Measurements from ENCODE around the gene EPC1.

The EPC1 gene

DNA sequence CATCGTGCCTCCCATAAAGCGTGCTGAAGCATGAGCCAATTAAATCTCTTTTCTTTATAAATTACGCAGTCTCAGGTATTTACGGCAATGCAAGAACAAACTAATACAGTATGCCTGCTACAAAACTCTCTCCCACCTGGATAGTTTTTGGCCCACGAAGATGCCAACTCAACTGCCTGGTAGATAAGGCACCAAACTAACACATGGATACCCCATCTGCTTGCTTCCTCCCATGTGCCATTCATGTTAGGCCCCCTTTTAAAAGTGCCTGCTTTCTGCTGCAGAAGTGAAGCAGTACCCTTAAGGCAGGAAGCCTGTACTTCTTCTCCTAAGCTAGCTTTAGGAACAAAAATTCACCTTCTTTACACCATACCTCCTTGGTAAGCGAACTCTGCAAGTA lies 15.6 kb upstream of the EPC1 start:
- Histone ChIP-seq H3K27me3 (replicated peaks; ENCODE audit: insufficient read depth, low read length) (no peaks in the 10 kb centered on the region), H3F3A (ENCODE audit: insufficient read depth, low read length) (no peaks in the 10 kb centered on the region), H3K9ac (ENCODE audit: low read length) (no peak overlapping the region), H4K20me1 (ENCODE audit: insufficient read depth, low read length) (no peaks in the 10 kb centered on the region), H3K9me3 (replicated peaks; ENCODE audit: insufficient read depth, low read length) (no peaks in the 10 kb centered on the region), H3K9me2 (replicated peaks; ENCODE audit: insufficient read depth, low read length) (no peaks in the 10 kb centered on the region), H3K27ac (ENCODE audit: low read length) (no peak overlapping the region), H3K4me3 (ENCODE audit: low read length) (no peak overlapping the region), H3K4me2 (ENCODE audit: low read depth, low read length) (no peak overlapping the region), H2AFZ (ENCODE audit: low read length) (no peak overlapping the region), H3K79me2 (ENCODE audit: low read length) (peaks cover 75% of the 10 kb centered on the region), H3K36me3 (replicated peaks; ENCODE audit: insufficient read depth, low read length) (no peaks in the 10 kb centered on the region), H3K4me1 (ENCODE audit: low read length) (peaks cover 1% of the 10 kb centered on the region; the same call in 1 of the 2 replicates)
- no peak for DNase-seq
- TF ChIP-seq EZH2phosphoT487 (IDR thresholded peaks at IDR 0.05; ENCODE audit: low read length) (no peak), EZH2 (optimal IDR thresholded peaks at IDR 0.05; ENCODE audit: low read depth, low read length) (no peak)
- TF ChIP-seq, protein P1, sequence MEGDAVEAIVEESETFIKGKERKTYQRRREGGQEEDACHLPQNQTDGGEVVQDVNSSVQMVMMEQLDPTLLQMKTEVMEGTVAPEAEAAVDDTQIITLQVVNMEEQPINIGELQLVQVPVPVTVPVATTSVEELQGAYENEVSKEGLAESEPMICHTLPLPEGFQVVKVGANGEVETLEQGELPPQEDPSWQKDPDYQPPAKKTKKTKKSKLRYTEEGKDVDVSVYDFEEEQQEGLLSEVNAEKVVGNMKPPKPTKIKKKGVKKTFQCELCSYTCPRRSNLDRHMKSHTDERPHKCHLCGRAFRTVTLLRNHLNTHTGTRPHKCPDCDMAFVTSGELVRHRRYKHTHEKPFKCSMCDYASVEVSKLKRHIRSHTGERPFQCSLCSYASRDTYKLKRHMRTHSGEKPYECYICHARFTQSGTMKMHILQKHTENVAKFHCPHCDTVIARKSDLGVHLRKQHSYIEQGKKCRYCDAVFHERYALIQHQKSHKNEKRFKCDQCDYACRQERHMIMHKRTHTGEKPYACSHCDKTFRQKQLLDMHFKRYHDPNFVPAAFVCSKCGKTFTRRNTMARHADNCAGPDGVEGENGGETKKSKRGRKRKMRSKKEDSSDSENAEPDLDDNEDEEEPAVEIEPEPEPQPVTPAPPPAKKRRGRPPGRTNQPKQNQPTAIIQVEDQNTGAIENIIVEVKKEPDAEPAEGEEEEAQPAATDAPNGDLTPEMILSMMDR (IDR thresholded peaks at IDR 0.05; ENCODE audit: low read length): no peak

DNA sequence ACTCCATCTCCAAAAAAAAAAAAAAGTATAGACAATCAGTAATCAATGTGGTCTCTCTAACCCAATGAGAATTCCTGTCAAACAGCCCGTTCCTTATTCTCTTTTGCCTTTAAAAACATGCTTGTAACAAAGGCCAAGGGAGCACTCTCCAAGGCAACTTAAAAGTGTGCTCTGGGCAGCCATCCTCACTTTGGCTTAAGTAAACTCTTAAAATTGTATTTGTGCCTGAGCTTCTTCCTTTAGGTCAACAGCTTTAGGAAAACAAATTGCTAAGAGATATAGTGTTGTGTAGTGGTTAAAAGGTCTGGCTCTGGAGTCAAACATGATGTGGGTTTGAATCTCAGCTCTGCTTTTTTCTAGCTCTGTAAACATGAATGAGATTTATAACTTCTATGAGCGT lies 13.9 kb upstream of the EPC1 start:
- Histone ChIP-seq H3F3A (ENCODE audit: insufficient read depth, low read length) (no peaks in the 10 kb centered on the region), H3K27ac (ENCODE audit: low read length) (no peak overlapping the region), H3K79me2 (ENCODE audit: low read length) (peaks cover 75% of the 10 kb centered on the region), H3K4me2 (ENCODE audit: low read depth, low read length) (no peak overlapping the region), H3K9me2 (replicated peaks; ENCODE audit: insufficient read depth, low read length) (no peaks in the 10 kb centered on the region), H3K9ac (ENCODE audit: low read length) (no peak overlapping the region), H3K4me1 (ENCODE audit: low read length) (no peaks in the 10 kb centered on the region), H3K27me3 (replicated peaks; ENCODE audit: insufficient read depth, low read length) (no peaks in the 10 kb centered on the region), H2AFZ (ENCODE audit: low read length) (no peak overlapping the region), H3K4me3 (ENCODE audit: low read length) (no peak overlapping the region), H3K36me3 (replicated peaks; ENCODE audit: insufficient read depth, low read length) (no peaks in the 10 kb centered on the region), H4K20me1 (ENCODE audit: insufficient read depth, low read length) (no peaks in the 10 kb centered on the region), H3K9me3 (replicated peaks; ENCODE audit: insufficient read depth, low read length) (no peaks in the 10 kb centered on the region)
- TF ChIP-seq, protein P1 (IDR thresholded peaks at IDR 0.05; ENCODE audit: low read length): no peak
- TF ChIP-seq EZH2 (optimal IDR thresholded peaks at IDR 0.05; ENCODE audit: low read depth, low read length): no peak
- TF ChIP-seq EZH2phosphoT487 (IDR thresholded peaks at IDR 0.05; ENCODE audit: low read length): no peak
- DNase-seq: no peak

DNA sequence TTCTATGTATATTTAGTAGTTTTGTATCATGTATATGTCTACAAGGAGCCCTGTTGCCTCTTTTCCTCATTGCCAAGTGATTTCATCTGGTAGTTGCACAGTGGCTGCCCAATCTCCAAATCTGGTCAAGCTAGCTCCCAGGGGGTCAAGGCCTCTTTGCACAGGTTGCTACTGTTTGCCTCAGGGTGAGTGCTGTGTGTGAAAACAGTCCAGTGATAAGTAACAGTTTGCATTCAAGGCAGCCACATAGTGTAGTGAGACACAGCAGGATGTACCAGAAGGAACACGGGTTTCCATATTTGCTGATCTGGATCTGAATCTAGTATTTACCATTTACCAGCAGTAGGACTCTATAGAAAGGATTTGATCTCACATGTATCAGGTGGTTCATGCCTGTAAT lies 13.3 kb upstream of the EPC1 start:
- H3K9me3 ChIP-seq (replicated peaks; ENCODE audit: insufficient read depth, low read length): no peaks in the 10 kb centered on the region
- no peak overlapping the region for H3K27ac ChIP-seq (ENCODE audit: low read length)
- no peak overlapping the region for H2AFZ ChIP-seq (ENCODE audit: low read length)
- H4K20me1 ChIP-seq (ENCODE audit: insufficient read depth, low read length): no peaks in the 10 kb centered on the region
- no peaks in the 10 kb centered on the region for H3F3A ChIP-seq (ENCODE audit: insufficient read depth, low read length)
- no peaks in the 10 kb centered on the region for H3K36me3 ChIP-seq (replicated peaks; ENCODE audit: insufficient read depth, low read length)
- no peaks in the 10 kb centered on the region for H3K9me2 ChIP-seq (replicated peaks; ENCODE audit: insufficient read depth, low read length)
- H3K79me2 ChIP-seq (ENCODE audit: low read length): peaks cover 74% of the 10 kb centered on the region
- no peaks in the 10 kb centered on the region for H3K27me3 ChIP-seq (replicated peaks; ENCODE audit: insufficient read depth, low read length)
- TF ChIP-seq, protein P1 (IDR thresholded peaks at IDR 0.05; ENCODE audit: low read length): no peak
- no peak for TF ChIP-seq EZH2 (optimal IDR thresholded peaks at IDR 0.05; ENCODE audit: low read depth, low read length)
- no peak overlapping the region for H3K4me3 ChIP-seq (ENCODE audit: low read length)
- H3K4me2 ChIP-seq (ENCODE audit: low read depth, low read length): no peak overlapping the region
- H3K9ac ChIP-seq (ENCODE audit: low read length): no peak overlapping the region
- no peaks in the 10 kb centered on the region for H3K4me1 ChIP-seq (ENCODE audit: low read length)
- no peak for DNase-seq
